IMR-90 (cell line): ENCODE data around the gene KLHL41. TPM values are rescaled to one million over a fixed set of nuclear protein-coding genes. Genes with fewer than 3 reads are reported as not detected.

ENCODE experiments used
- ATAC-seq: fragments of 200-7000 bp; cut with Tn5 transposase; 2 replicates; pipeline ENCODE4 v1.9.1; 2020; ENCODE audit warnings: low read depth, mild to moderate bottlenecking, moderate library complexity
- BruUV-seq: library from RNA; stranded (reverse); fragments of 400-500 nt; replicated peaks from 2 replicates; lab custom pipeline; 2021; lab: Mats Ljungman, UMichigan
- CTCF ChIA-PET: fragments of 300-600 bp; formaldehyde crosslinking; extraction: SDS; loops from one replicate; lab custom pipeline; 2021; ENCODE audit warnings: antibody characterized with exemption; lab: Yijun Ruan, JAX
- POLR2A ChIA-PET: fragments of 300-600 bp; sonication (Branson Sonifier 250); formaldehyde crosslinking; loops from one replicate; lab custom pipeline; 2022; ENCODE audit warnings: antibody characterized with exemption; ENCODE audit not compliant: unreplicated experiment; lab: Charles Lee
- DNase-seq: peaks from one replicate; pipeline ENCODE4 v3.0.0; 2013
- H2AFZ ChIP-seq: replicated peaks from 2 replicates; pipeline ENCODE3; 2013; ENCODE audit warnings: low read length, mild to moderate bottlenecking; ENCODE audit not compliant: poor library complexity
- H2AK5ac ChIP-seq: 2 replicates; pipeline ENCODE4 v1.6.1; 2013; ENCODE audit warnings: low read depth, low read length, inconsistent platforms
- H2AK9ac ChIP-seq: replicated peaks from 2 replicates; pipeline ENCODE3; 2013; ENCODE audit warnings: mild to moderate bottlenecking, low read depth, low read length, moderate library complexity; ENCODE audit not compliant: poor library complexity
- H2BK120ac ChIP-seq: 2 replicates; pipeline ENCODE4 v1.6.1; 2013; ENCODE audit warnings: low read depth, low read length, inconsistent platforms
- H2BK15ac ChIP-seq: 3 replicates; pipeline ENCODE4 v1.6.1; 2013; ENCODE audit warnings: low read depth, low read length, inconsistent platforms
- H2BK20ac ChIP-seq: 2 replicates; pipeline ENCODE4 v1.6.1; 2013; ENCODE audit warnings: low read depth, mild to moderate bottlenecking, inconsistent platforms, low read length, moderate library complexity
- H2BK5ac ChIP-seq: 2 replicates; pipeline ENCODE4 v1.6.1; 2013; ENCODE audit warnings: mild to moderate bottlenecking, low read depth, low read length, inconsistent platforms; ENCODE audit not compliant: poor library complexity, severe bottlenecking
- H3K14ac ChIP-seq: replicated peaks from 2 replicates; pipeline ENCODE4 v1.6.1; 2013; ENCODE audit warnings: low read depth, low read length, inconsistent platforms
- H3K18ac ChIP-seq: 2 replicates; pipeline ENCODE4 v1.6.1; 2013; ENCODE audit warnings: low read depth, low read length, control low read depth
- H3K23ac ChIP-seq: 2 replicates; pipeline ENCODE4 v1.6.1; 2013; ENCODE audit warnings: low read depth, low read length, inconsistent platforms
- H3K27ac ChIP-seq: 2 replicates; pipeline ENCODE4 v1.5.1; 2013; ENCODE audit warnings: mild to moderate bottlenecking, control low read depth, low read length; ENCODE audit not compliant: insufficient read depth
- H3K27me3 ChIP-seq: 2 replicates; pipeline ENCODE4 v1.6.1; 2013; ENCODE audit warnings: low read length; ENCODE audit not compliant: control insufficient read depth, insufficient read depth
- H3K36me3 ChIP-seq: 2 replicates; pipeline ENCODE4 v1.6.1; 2013; ENCODE audit warnings: low read length, mixed read lengths; ENCODE audit not compliant: control insufficient read depth, insufficient read depth
- H3K4ac ChIP-seq: 2 replicates; pipeline ENCODE4 v1.6.1; 2013; ENCODE audit warnings: low read depth, low read length, inconsistent platforms
- H3K4me1 ChIP-seq: 2 replicates; pipeline ENCODE4 v1.6.1; 2013; ENCODE audit warnings: low read length, mixed read lengths; ENCODE audit not compliant: control insufficient read depth, insufficient read depth
- H3K4me2 ChIP-seq: 2 replicates; pipeline ENCODE4 v1.6.1; 2013; ENCODE audit warnings: low read depth, mild to moderate bottlenecking, control low read depth, low read length, moderate library complexity
- H3K4me3 ChIP-seq: 2 replicates; pipeline ENCODE4 v1.5.1; 2013; ENCODE audit warnings: low read depth, mild to moderate bottlenecking, control low read depth, low read length, moderate library complexity; ENCODE audit not compliant: insufficient read depth
- H3K56ac ChIP-seq: 2 replicates; pipeline ENCODE4 v1.6.1; 2013; ENCODE audit warnings: low read length, inconsistent platforms; ENCODE audit not compliant: insufficient read depth; ENCODE audit errors: extremely low read depth
- H3K79me1 ChIP-seq, 2 experiments: 2 replicates each; pipeline ENCODE4 v1.6.1; 2013; ENCODE audit warnings: low read length in 2 of 2, inconsistent platforms in 1 of 2, low read depth in 1 of 2
- H3K9ac ChIP-seq: 2 replicates; pipeline ENCODE4 v1.6.1; 2013; ENCODE audit warnings: low read depth, low read length, control low read depth
- H3K9me1 ChIP-seq: 2 replicates; pipeline ENCODE4 v1.6.1; 2013; ENCODE audit warnings: low read length, inconsistent platforms; ENCODE audit not compliant: insufficient read depth
- H3K9me3 ChIP-seq: 2 replicates; pipeline ENCODE4 v1.6.1; 2013; ENCODE audit warnings: low read length; ENCODE audit not compliant: control insufficient read depth, insufficient read depth
- H4K20me1 ChIP-seq: 2 replicates; pipeline ENCODE4 v1.6.1; 2013; ENCODE audit warnings: low read length, inconsistent platforms; ENCODE audit not compliant: insufficient read depth
- H4K5ac ChIP-seq: 2 replicates; pipeline ENCODE4 v1.6.1; 2013; ENCODE audit warnings: mild to moderate bottlenecking, low read depth, low read length, control low read depth
- H4K8ac ChIP-seq, 2 experiments: 2 replicates each; pipeline ENCODE4 v1.6.1; 2013; ENCODE audit warnings: low read depth in 2 of 2, low read length in 2 of 2, control low read depth in 1 of 2, inconsistent platforms in 1 of 2
- H4K91ac ChIP-seq: 2 replicates; pipeline ENCODE4 v1.6.1; 2013; ENCODE audit warnings: low read depth, low read length, inconsistent platforms; ENCODE audit not compliant: insufficient read depth
- USF2 ChIP-seq: fragments of 150-350 bp; IDR thresholded peaks from 2 replicates; pipeline ENCODE4 v1.6.1; 2017; ENCODE audit warnings: mild to moderate bottlenecking, antibody characterized with exemption, low read length, low read depth
- WGBS, 2 experiments: methylation state at CpG; one replicate each; pipeline versions ENCODE4 v1.1.5 to v1.1.7; 2013; ENCODE audit warnings: missing lambda C conversion rate in 2 of 2; ENCODE audit not compliant: insufficient read length in 1 of 2; ENCODE audit errors: extremely low coverage in 2 of 2; 5-methylcytosine and 5-hydroxymethylcytosine counted together
- dilution Hi-C: fragments of 300-500 bp; cut with HindIII; formaldehyde crosslinking; loops from one replicate; pipeline ENCODE4 v1.14.3; 2018; ENCODE audit warnings: low sequenced_read_pairs; ENCODE audit not compliant: unreplicated experiment
- in situ Hi-C: fragments of 300-500 bp; cut with MboI; formaldehyde crosslinking; loops from 3 replicates; pipeline ENCODE4 v1.14.3; 2019; ENCODE audit warnings: low sequenced_read_pairs, inconsistent platforms, mixed read lengths
- intact Hi-C: fragments of 100-400 bp; cut with micrococcal nuclease; formaldehyde crosslinking; loops from 2 replicates; pipeline ENCODE4 v1.10.0; 2022
- polyA plus RNA-seq, 3 experiments: library from polyadenylated mRNA; depleted of rRNA; stranded (reverse); fragments of >200 nt; gene quantifications; 2 replicates each; pipeline ENCODE4 v1.2.3, GENCODE V29; 2012; ENCODE audit warnings: low replicate concordance in 1 of 3
- total RNA-seq: library from RNA; depleted of rRNA; stranded (reverse); fragments of >200 nt; gene quantifications from 2 replicates; pipeline ENCODE4 v1.2.3, GENCODE V29; 2012

Gene KLHL41
- total and polyA plus RNA-seq, 2 of the 4 experiments (the other 2 are of a cell fraction): 0.10 to 0.18 TPM

GRCh38 chr2:169513094-169513493 lies 3.6 kb downstream of the KLHL41 start:
- no peak overlapping the region; the same call in 1 of the 2 replicates for H4K5ac ChIP-seq
- in situ Hi-C loops (no loop called here), intact Hi-C loops (no loop called here), dilution Hi-C loops (no loop called here)
- no peak overlapping the region for H2BK120ac ChIP-seq
- WGBS, 2 experiments: no CpG with 5 or more reads among the region's 1 CpG
- DNase-seq: no peak
- H4K91ac ChIP-seq: no peak overlapping the region
- no peak overlapping the region for H3K23ac ChIP-seq
- ATAC-seq: no peak
- H2AFZ ChIP-seq: no peak overlapping the region
- H3K9ac ChIP-seq: no peak overlapping the region
- peaks cover 2% of the 10 kb centered on the region; the same call in 1 of the 2 replicates for H3K4me1 ChIP-seq
- H3K56ac ChIP-seq: no peak overlapping the region
- TF ChIP-seq USF2: no peak
- no peak overlapping the region for H2BK15ac ChIP-seq
- no peak overlapping the region for H3K14ac ChIP-seq
- ChIA-PET POLR2A (no interaction called here), CTCF (no interaction called here)
- no peak overlapping the region for H3K27ac ChIP-seq
- H3K4me3 ChIP-seq: no peak overlapping the region
- H3K79me1 ChIP-seq: no peaks in the 10 kb centered on the region
- no peak overlapping the region for H2BK20ac ChIP-seq
- peaks cover 5% of the 10 kb centered on the region; the same call in 1 of the 2 replicates for H3K9me1 ChIP-seq
- H4K20me1 ChIP-seq: no peaks in the 10 kb centered on the region
- H3K4me2 ChIP-seq: no peak overlapping the region
- H2BK5ac ChIP-seq: no peak overlapping the region
- H2AK5ac ChIP-seq: no peak overlapping the region
- H3K18ac ChIP-seq: peak overlapping the region; percentile 38; the same call in 1 of the 2 replicates
- H3K4ac ChIP-seq: no peak overlapping the region
- no peaks in the 10 kb centered on the region for H3K27me3 ChIP-seq
- H2AK9ac ChIP-seq: no peak overlapping the region
- no peak overlapping the region for H4K8ac ChIP-seq
- 0 out of 2 replicates have a peak, but pooled peaks cover under 1% of the 10 kb centered on the region for H3K9me3 ChIP-seq
- BruUV-seq: no TSS peak
- no peaks in the 10 kb centered on the region for H3K36me3 ChIP-seq
